DND-41 (cell line): Measurements from ENCODE around the gene RPS8.

Experiments used
- CTCF ChIP-seq: IDR thresholded peaks from 2 replicates; pipeline ENCODE4 v1.5.1; 2012; ENCODE audit warnings: borderline replicate concordance, low read length, moderate library complexity, mild to moderate bottlenecking; ENCODE audit not compliant: poor library complexity, severe bottlenecking; ENCODE audit errors: extremely low read depth
- EZH2 ChIP-seq: IDR thresholded peaks from 3 replicates; pipeline ENCODE4 v1.6.1; 2012; ENCODE audit warnings: borderline replicate concordance, low read depth, mild to moderate bottlenecking, moderate library complexity, low read length, inconsistent platforms; ENCODE audit not compliant: severe bottlenecking

GRCh38 chr1:44743211-44743610, 32.1 kb upstream of the RPS8 start:
- TF ChIP-seq CTCF: no peak
- TF ChIP-seq EZH2: no peak
